ENCODE measurements around the gene DMBT1. TPM values are rescaled to one million over a fixed set of nuclear protein-coding genes. Genes with fewer than 3 reads are reported as not detected.

DMBT1 gene
- total RNA-seq (2022; extraction: Qiagen RNA extraction), result 0.03 to 0.11 TPM (median 0.08 TPM) in 5 replicates

DNA sequence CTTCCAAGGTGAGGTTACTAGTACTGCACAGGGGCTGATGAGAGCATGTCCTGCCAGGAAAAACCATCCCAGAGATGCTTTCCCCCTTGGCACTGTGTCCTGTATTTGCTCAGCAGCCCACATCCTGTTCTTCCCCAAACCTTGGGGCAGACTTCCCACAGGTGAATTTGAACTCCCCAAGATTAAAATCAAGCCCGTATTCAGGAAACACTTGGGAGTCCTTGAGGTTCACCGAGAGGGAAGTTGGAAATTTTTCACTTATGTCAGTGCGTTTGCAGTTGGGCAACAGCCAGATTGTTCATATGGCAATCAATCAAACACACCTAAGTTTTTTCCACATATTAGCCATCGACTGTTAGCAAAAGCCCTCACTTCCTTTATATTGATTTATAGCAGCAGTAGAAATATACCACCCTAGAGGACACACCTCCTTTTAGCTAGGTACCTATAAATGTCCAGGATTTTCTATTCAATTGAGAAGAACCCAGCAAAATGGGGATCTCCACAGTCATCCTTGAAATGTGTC lies at the start of gene DMBT1:
Gene DMBT1, plus strand, starts transcription at position 476 of the 526 bp plus-strand sequence. Its CDS starts 17 bp downstream, at position 493.

Other genes with a start within 250 kb of the DMBT1 start
- 15.1 to 25.3 TPM (median 21.5 TPM) in 5 replicates for gene PLEKHA1, start 186.0 kb upstream of the DMBT1 start, total RNA-seq (2022; extraction: Qiagen RNA extraction)
- 0.13 TPM in 1 of 5 replicates, not detected in the others for gene ARMS2, start 106.1 kb upstream of the DMBT1 start, total RNA-seq (2022; extraction: Qiagen RNA extraction)
- gene HTRA1, start 99.2 kb upstream of the DMBT1 start, total RNA-seq (2022; extraction: Qiagen RNA extraction), result 53.6 to 68.1 TPM (median 54.4 TPM) in 5 replicates
- not detected in 5 replicates for gene C10orf120, start 139.1 kb downstream of the DMBT1 start, total RNA-seq (2022; extraction: Qiagen RNA extraction)